Mucosa of gallbladder (tissue), 1 donor: Measurements from ENCODE around the gene C2orf74. TPM values are rescaled to one million over a fixed set of nuclear protein-coding genes. Genes with fewer than 3 reads are reported as not detected.
"Not testable (repeated sequence)": the region's sequence is repeated elsewhere in the genome, so short reads cannot be mapped to it uniquely, and the experiment has no call there.

Experiments
- DNase-seq: peaks from one replicate; pipeline ENCODE4 v3.0.0-alpha.2; 2020; ENCODE audit warnings: low spot score
- total RNA-seq: library from RNA; stranded (reverse); gene quantifications from one replicate; pipeline ENCODE4 v1.2.1, GENCODE V29; 2021
- donor health status: DM: no; HTN: no; CAD: no.

Gene C2orf74
- 17.2 TPM for total RNA-seq

GRCh38 chr2:61161888-61162287 lies at the start of gene C2orf74:
TSS of gene C2orf74 (plus strand) at chr2:61162188. CDS start at chr2:61162515, 327 bp downstream.
- no peak for DNase-seq

GRCh38 chr2:61114147-61114546 lies 47.8 kb upstream of the C2orf74 start:
- DNase-seq, result no peak

GRCh38 chr2:61116302-61116701 lies 45.7 kb upstream of the C2orf74 start:
- no peak for DNase-seq

GRCh38 chr2:61117534-61117933 lies 44.5 kb upstream of the C2orf74 start:
- DNase-seq, result no peak

GRCh38 chr2:61125123-61125710 lies 36.8 kb upstream of the C2orf74 start:
- no peak for DNase-seq

- DNase-seq, result no peak
Observed at GRCh38 chr2:61125798-61126197, 36.2 kb upstream of the C2orf74 start.

GRCh38 chr2:61128122-61128521 lies 33.9 kb upstream of the C2orf74 start:
- DNase-seq, result not testable (repeated sequence)

- no peak for DNase-seq
Observed at GRCh38 chr2:61134141-61134540, 27.8 kb upstream of the C2orf74 start.

GRCh38 chr2:61135510-61135909 lies 26.5 kb upstream of the C2orf74 start:
- no peak for DNase-seq

GRCh38 chr2:61138859-61139258 lies 23.1 kb upstream of the C2orf74 start:
- no peak for DNase-seq

- DNase-seq, result no peak
Observed at GRCh38 chr2:61141151-61141550, 20.8 kb upstream of the C2orf74 start.

GRCh38 chr2:61144697-61145268 lies 17.2 kb upstream of the C2orf74 start:
- DNase-seq, result peak; percentile 98

- DNase-seq, result no peak
Observed at GRCh38 chr2:61145990-61146389, 16.0 kb upstream of the C2orf74 start.

GRCh38 chr2:61148091-61148490 lies 13.9 kb upstream of the C2orf74 start:
- not testable (repeated sequence) for DNase-seq

- no peak for DNase-seq
Observed at GRCh38 chr2:61149074-61149473, 12.9 kb upstream of the C2orf74 start.

- DNase-seq, result no peak
Observed at GRCh38 chr2:61151436-61151835, 10.6 kb upstream of the C2orf74 start.

GRCh38 chr2:61157371-61158003 lies 4.5 kb upstream of the C2orf74 start:
- DNase-seq, result no peak

- DNase-seq, result no peak
Observed at GRCh38 chr2:61158356-61158955, 3.5 kb upstream of the C2orf74 start.

- no peak for DNase-seq
Observed at GRCh38 chr2:61162721-61163120, 733 bp downstream of the C2orf74 start.

GRCh38 chr2:61165082-61165481 lies 3.1 kb downstream of the C2orf74 start:
- DNase-seq, result not testable (repeated sequence)

GRCh38 chr2:61165946-61166345 lies 4.0 kb downstream of the C2orf74 start:
- DNase-seq, result no peak

- no peak for DNase-seq
Observed at GRCh38 chr2:61167579-61167978, 5.6 kb downstream of the C2orf74 start.

GRCh38 chr2:61172671-61173070 lies 10.7 kb downstream of the C2orf74 start:
- DNase-seq, result no peak
